Transverse colon (tissue), 4 donors: ENCODE data around the gene TXN2.

Experiments used
- CTCF ChIP-seq, 5 experiments: fragments of 200-600 bp in 3 of 5; fragments of 450-650 bp in 2 of 5; sonication (generic) in 3 of 5; IDR thresholded peaks; 1 replicate in 2 of 5; 2 replicates in 3 of 5; pipeline ENCODE4 v1.5.1; 2016 to 2017; ENCODE audit warnings: antibody characterized with exemption in 5 of 5, inconsistent platforms in 3 of 5, mild to moderate bottlenecking in 2 of 5, moderate library complexity in 1 of 5
- POLR2A ChIP-seq: fragments of 450-650 bp; IDR thresholded peaks from one replicate; pipeline ENCODE4 v1.6.1; 2016; ENCODE audit warnings: antibody characterized with exemption, mild to moderate bottlenecking, moderate library complexity
- POLR2AphosphoS5 ChIP-seq, 3 donors: sonication (generic); formaldehyde crosslinking; IDR thresholded peaks; one replicate each; pipeline ENCODE4 v1.6.1; 2016; ENCODE audit warnings: antibody characterized with exemption in 3 of 3

DNA sequence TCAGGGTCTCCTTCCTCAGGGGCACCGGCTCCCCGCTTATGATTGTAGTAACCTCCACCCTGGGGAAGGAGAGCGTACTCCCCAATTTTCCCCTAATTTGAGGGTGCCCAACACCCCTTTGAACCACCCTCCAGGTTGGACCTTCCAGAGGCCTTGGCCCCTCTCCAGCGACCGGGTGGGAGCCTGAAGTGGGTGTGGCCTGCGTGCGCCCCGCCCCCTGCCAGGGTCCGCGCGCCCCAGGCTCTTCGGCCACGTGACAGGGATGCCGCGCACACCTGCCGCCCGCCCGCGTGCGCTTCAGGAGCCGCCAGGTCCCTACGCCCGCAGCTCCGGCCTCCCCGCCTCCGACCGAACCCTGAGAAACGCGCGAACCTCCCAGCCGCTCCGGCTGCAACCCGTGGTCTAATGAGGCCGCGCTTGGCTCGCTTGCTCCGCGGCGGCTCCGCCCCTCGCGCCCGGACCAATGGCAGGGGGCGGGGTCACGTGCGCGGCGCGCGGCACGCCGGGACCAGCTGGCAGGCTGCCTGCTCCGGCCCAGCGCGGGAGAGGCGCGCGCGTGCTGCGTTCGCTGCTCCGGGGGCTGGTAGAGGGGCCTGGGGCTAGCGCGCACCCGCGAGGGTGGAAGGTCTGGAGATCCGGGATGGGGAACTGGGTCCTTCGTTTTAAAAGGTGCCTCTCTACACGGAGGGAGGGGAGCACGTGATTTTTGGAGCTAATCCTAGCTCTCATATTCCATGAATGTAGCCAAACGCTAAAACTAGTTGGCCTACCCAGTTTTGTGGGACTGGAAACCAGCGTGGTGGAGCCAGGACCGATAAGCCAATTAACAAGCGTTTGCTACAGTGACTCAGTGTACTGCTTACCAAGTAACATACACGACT lies 25.4 kb upstream of the TXN2 start, which contains the start of gene FOXRED2:
- TF ChIP-seq CTCF (IDR thresholded peaks at IDR 0.05) (no peak), POLR2A (peak; percentile 51), POLR2AphosphoS5 (IDR thresholded peaks at IDR 0.05) (peak; percentile 77 to 83 (median 81))
